HUES64 (cell line): ENCODE data around the gene KLF2. TPM values are rescaled to one million over a fixed set of nuclear protein-coding genes. Genes with fewer than 3 reads are reported as not detected.
A peak's percentile ranks its signal among the peaks of the same experiment; 100 is the strongest.
"Not testable (repeated sequence)": the region's sequence is repeated elsewhere in the genome, so short reads cannot be mapped to it uniquely, and the experiment has no call there.

Experiments
- H3K27ac ChIP-seq: 2 replicates; pipeline ENCODE4 v1.7.0; 2013; ENCODE audit warnings: low read depth, low read length, inconsistent platforms
- H3K27me3 ChIP-seq: 2 replicates; pipeline ENCODE4 v1.6.1; 2013; ENCODE audit warnings: mild to moderate bottlenecking, low read length; ENCODE audit not compliant: insufficient read depth
- H3K36me3 ChIP-seq: 2 replicates; pipeline ENCODE4 v1.6.1; 2013; ENCODE audit warnings: mild to moderate bottlenecking, low read length; ENCODE audit not compliant: insufficient read depth
- H3K4me1 ChIP-seq: 2 replicates; pipeline ENCODE4 v1.6.1; 2013; ENCODE audit warnings: mild to moderate bottlenecking, low read length, moderate library complexity; ENCODE audit not compliant: insufficient read depth
- H3K4me3 ChIP-seq: 2 replicates; pipeline ENCODE4 v1.5.1; 2013; ENCODE audit warnings: mild to moderate bottlenecking, low read length, moderate library complexity
- H3K9ac ChIP-seq: 2 replicates; pipeline ENCODE4 v1.6.1; 2013; ENCODE audit warnings: mild to moderate bottlenecking, low read depth, low read length
- H3K9me3 ChIP-seq: 2 replicates; pipeline ENCODE4 v1.6.1; 2013; ENCODE audit warnings: low read depth, low read length; ENCODE audit not compliant: insufficient read depth
- WGBS: fragments of 150-250, 120-280 bp; methylation state at CpG from one replicate; pipeline ENCODE4 v1.1.7; 2013; ENCODE audit warnings: missing lambda C conversion rate; 5-methylcytosine and 5-hydroxymethylcytosine counted together
- polyA plus RNA-seq, 2 experiments: library from polyadenylated mRNA; stranded (reverse); fragments of 50-300 nt; gene quantifications; one replicate each; pipeline ENCODE4 v1.2.3, GENCODE V29; 2013

Gene KLF2
- polyA plus RNA-seq (2013, experiment 1 of 2) = 0.10 TPM
- 0.19 TPM for polyA plus RNA-seq (2013, experiment 2 of 2)

- Histone ChIP-seq H3K9ac (0 out of 2 replicates have a peak within 1 kb of the TSS, but pooled peaks have one; percentile 20), H3K9me3 (no peaks in the 10 kb centered on the region), H3K4me1 (no peaks in the 10 kb centered on the region), H3K27me3 (peaks cover 81% of the 10 kb centered on the region), H3K36me3 (no peaks in the 10 kb centered on the region), H3K4me3 (peak within 1 kb of the TSS; percentile 61), H3K27ac (no peak within 1 kb of the TSS)
- 1% methylated on average over 105 of the region's 105 CpGs for WGBS
Observed at GRCh38 chr19:16324384-16325160, at the start of gene KLF2. Gene KLF2, plus strand, starts transcription at chr19:16324826. Its CDS starts 98 bp downstream, at chr19:16324924.

GRCh38 chr19:16280306-16280705, 44.3 kb upstream of the KLF2 start:
- H3K4me1 ChIP-seq = no peaks in the 10 kb centered on the region
- 88% methylated on average over 4 of the region's 4 CpGs for WGBS
- no peaks in the 10 kb centered on the region for H3K9me3 ChIP-seq
- H3K27ac ChIP-seq = no peak overlapping the region
- H3K27me3 ChIP-seq = no peaks in the 10 kb centered on the region
- H3K4me3 ChIP-seq = no peak overlapping the region
- H3K36me3 ChIP-seq = no peaks in the 10 kb centered on the region
- no peak overlapping the region for H3K9ac ChIP-seq

GRCh38 chr19:16281743-16282142, 42.9 kb upstream of the KLF2 start:
- Histone ChIP-seq H3K36me3 (no peaks in the 10 kb centered on the region), H3K9ac (no peak overlapping the region), H3K4me3 (no peak overlapping the region), H3K4me1 (no peaks in the 10 kb centered on the region), H3K27me3 (no peaks in the 10 kb centered on the region), H3K9me3 (no peaks in the 10 kb centered on the region), H3K27ac (no peak overlapping the region)
- 89% methylated on average over 5 of the region's 5 CpGs for WGBS

- H3K27me3 ChIP-seq = no peaks in the 10 kb centered on the region
- H3K9me3 ChIP-seq = no peaks in the 10 kb centered on the region
- WGBS = 89% methylated on average over 36 of the region's 36 CpGs
- no peaks in the 10 kb centered on the region for H3K4me1 ChIP-seq
- no peak overlapping the region for H3K9ac ChIP-seq
- H3K27ac ChIP-seq = no peak overlapping the region
- H3K36me3 ChIP-seq = no peaks in the 10 kb centered on the region
- H3K4me3 ChIP-seq = no peak overlapping the region
Observed at GRCh38 chr19:16283210-16284061, 41.2 kb upstream of the KLF2 start.

GRCh38 chr19:16284505-16284904, 40.1 kb upstream of the KLF2 start:
- 97% methylated on average over 9 of the region's 9 CpGs for WGBS
- H3K27ac ChIP-seq = no peak overlapping the region
- no peaks in the 10 kb centered on the region for H3K27me3 ChIP-seq
- no peak overlapping the region for H3K4me3 ChIP-seq
- no peaks in the 10 kb centered on the region for H3K4me1 ChIP-seq
- H3K9ac ChIP-seq = no peak overlapping the region
- H3K36me3 ChIP-seq = no peaks in the 10 kb centered on the region
- no peaks in the 10 kb centered on the region for H3K9me3 ChIP-seq

- H3K4me3 ChIP-seq, H3K4me1 ChIP-seq, H3K36me3 ChIP-seq, H3K9ac ChIP-seq, H3K9me3 ChIP-seq, H3K27me3 ChIP-seq, H3K27ac ChIP-seq: not testable (repeated sequence)
- 95% methylated on average over 3 of the region's 3 CpGs for WGBS
Observed at GRCh38 chr19:16285079-16285478, 39.5 kb upstream of the KLF2 start.

GRCh38 chr19:16285769-16286498, 38.7 kb upstream of the KLF2 start:
- Histone ChIP-seq H3K9ac (no peak overlapping the region), H3K27me3 (no peaks in the 10 kb centered on the region), H3K27ac (no peak overlapping the region), H3K9me3 (no peaks in the 10 kb centered on the region), H3K36me3 (no peaks in the 10 kb centered on the region), H3K4me3 (no peak overlapping the region), H3K4me1 (no peaks in the 10 kb centered on the region)
- 73% methylated on average over 22 of the region's 22 CpGs for WGBS

- Histone ChIP-seq H3K27me3 (no peaks in the 10 kb centered on the region), H3K4me3 (no peak overlapping the region), H3K36me3 (no peaks in the 10 kb centered on the region), H3K27ac (no peak overlapping the region), H3K9ac (no peak overlapping the region), H3K9me3 (no peaks in the 10 kb centered on the region), H3K4me1 (no peaks in the 10 kb centered on the region)
- 85% methylated on average over 9 of the region's 9 CpGs for WGBS
Observed at GRCh38 chr19:16288544-16288943, 36.1 kb upstream of the KLF2 start.

- no peaks in the 10 kb centered on the region for H3K9me3 ChIP-seq
- WGBS = 75% methylated on average over 4 of the region's 7 CpGs
- no peaks in the 10 kb centered on the region for H3K36me3 ChIP-seq
- H3K4me1 ChIP-seq = no peaks in the 10 kb centered on the region
- H3K27me3 ChIP-seq = no peaks in the 10 kb centered on the region
- no peak overlapping the region for H3K4me3 ChIP-seq
- H3K27ac ChIP-seq = no peak overlapping the region
- H3K9ac ChIP-seq = no peak overlapping the region
Observed at GRCh38 chr19:16289594-16289993, 35.0 kb upstream of the KLF2 start.

- WGBS = 91% methylated on average over 10 of the region's 10 CpGs
- Histone ChIP-seq H3K36me3 (no peaks in the 10 kb centered on the region), H3K9ac (no peak overlapping the region), H3K27ac (no peak overlapping the region), H3K4me1 (no peaks in the 10 kb centered on the region), H3K4me3 (no peak overlapping the region), H3K27me3 (no peaks in the 10 kb centered on the region), H3K9me3 (no peaks in the 10 kb centered on the region)
Observed at GRCh38 chr19:16290692-16291091, 33.9 kb upstream of the KLF2 start.
